Activated T-cell treated with anti-CD3 and anti-CD28 coated beads, Interleukin-2, amount 50 U/mL, for 24 hours (primary cell): ENCODE results near the gene UBE2U.

ENCODE experiments used
- DNase-seq: peaks from one replicate; pipeline ENCODE4 v3.0.0-alpha.2; 2020
- H3K27ac Mint-ChIP-seq: 2 replicates; pipeline ENCODE4 v1.8.0; 2020; ENCODE audit warnings: mild to moderate bottlenecking, mixed read lengths
- H3K27me3 Mint-ChIP-seq: 2 replicates; pipeline ENCODE4 v1.8.0; 2020; ENCODE audit warnings: mixed read lengths
- H3K36me3 Mint-ChIP-seq: 2 replicates; pipeline ENCODE4 v1.8.0; 2020; ENCODE audit warnings: low read depth, mixed read lengths
- H3K4me1 Mint-ChIP-seq: 2 replicates; pipeline ENCODE4 v1.8.0; 2020; ENCODE audit warnings: low read depth, mixed read lengths
- H3K4me3 Mint-ChIP-seq: 2 replicates; pipeline ENCODE4 v1.8.0; 2020; ENCODE audit warnings: mild to moderate bottlenecking, moderate library complexity, mixed read lengths
- H3K9me3 Mint-ChIP-seq: 2 replicates; pipeline ENCODE4 v1.8.0; 2020; ENCODE audit warnings: mixed read lengths

UBE2U gene

DNA sequence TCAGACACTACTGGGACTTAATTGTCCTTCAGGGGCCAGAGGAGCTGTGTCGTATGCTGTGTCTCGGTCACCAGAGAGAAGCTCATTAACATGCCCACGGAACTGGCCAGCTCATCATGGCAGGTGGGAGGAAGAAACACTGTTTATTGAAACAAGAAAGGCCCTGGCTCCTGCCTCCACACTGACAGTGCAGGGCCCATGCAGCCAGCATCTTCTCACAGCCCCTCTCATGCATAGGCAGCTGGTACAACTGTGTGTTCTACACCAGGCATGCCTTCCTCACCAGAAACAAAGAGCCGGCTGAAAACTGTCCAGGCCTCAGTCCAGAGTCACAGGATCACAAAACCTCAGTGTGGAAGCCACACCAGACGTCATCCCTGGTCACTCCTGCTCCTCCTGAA is 106.0 kb downstream of the UBE2U start:
- no peak for DNase-seq
- Mint-ChIP-seq H3K27me3 (no peaks in the 10 kb centered on the region), H3K27ac (no peak overlapping the region), H3K4me3 (no peak overlapping the region), H3K36me3 (no peaks in the 10 kb centered on the region), H3K4me1 (no peaks in the 10 kb centered on the region), H3K9me3 (no peaks in the 10 kb centered on the region)

DNA sequence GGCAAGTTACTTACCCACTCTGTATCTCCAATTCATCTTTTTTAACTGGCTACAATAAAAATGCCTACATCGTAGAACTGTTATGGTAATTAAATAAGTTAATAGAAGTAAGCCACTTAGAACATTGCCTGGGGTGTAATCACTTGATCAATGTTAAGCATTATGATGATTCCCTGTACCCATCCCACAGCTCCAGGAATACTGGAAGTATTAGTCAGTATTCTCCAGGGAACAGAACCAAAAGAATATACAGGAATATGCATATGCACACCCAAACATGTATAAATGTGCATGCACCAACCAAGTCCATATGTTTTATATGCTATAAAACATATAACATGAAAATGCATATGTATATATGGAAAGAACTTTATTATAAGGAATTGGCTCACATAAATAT is 107.3 kb downstream of the UBE2U start:
- no peaks in the 10 kb centered on the region for H3K27me3 Mint-ChIP-seq
- H3K9me3 Mint-ChIP-seq, result no peaks in the 10 kb centered on the region
- H3K27ac Mint-ChIP-seq, result no peak overlapping the region
- H3K4me1 Mint-ChIP-seq, result no peaks in the 10 kb centered on the region
- H3K4me3 Mint-ChIP-seq, result no peak overlapping the region
- no peak for DNase-seq
- no peaks in the 10 kb centered on the region for H3K36me3 Mint-ChIP-seq

DNA sequence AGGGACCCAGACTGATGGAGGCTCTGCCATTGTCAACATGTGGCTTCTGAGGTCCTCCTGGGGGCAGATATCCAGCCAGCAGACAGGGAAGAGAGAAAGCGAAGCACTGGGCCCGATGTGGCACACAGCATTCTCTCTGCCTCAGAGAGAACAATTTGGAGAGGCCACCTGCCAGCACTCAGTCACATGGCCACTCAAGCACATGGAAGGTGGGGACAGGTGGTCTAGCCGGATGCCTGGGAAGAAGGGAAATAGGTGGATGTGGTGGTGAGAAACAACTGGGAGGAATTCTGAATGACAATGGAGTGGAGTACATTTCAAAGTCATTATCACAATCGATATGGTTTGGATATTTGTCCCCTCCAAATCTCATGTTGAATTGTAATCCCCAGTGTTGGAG is 109.0 kb downstream of the UBE2U start:
- H3K36me3 Mint-ChIP-seq, result no peaks in the 10 kb centered on the region
- no peaks in the 10 kb centered on the region for H3K4me1 Mint-ChIP-seq

DNA sequence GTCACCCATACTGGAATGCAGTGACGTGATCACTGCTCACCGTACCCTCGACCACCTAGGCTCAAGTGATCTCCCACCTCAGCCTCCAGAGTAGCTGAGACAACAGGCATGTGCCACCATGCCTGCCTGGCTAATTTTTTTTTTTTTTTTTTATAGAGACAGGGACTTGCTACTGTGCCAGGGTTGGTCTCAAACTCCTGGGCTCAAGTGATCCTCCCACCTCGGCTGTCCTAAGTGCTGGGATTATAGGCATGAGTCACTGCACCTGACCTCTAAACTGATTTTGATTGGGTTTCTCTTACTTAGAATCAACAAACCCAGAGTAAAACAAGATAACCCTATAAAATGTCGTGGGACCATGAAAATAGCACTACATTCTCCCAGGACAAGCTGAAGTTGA is 112.0 kb downstream of the UBE2U start:
- no peaks in the 10 kb centered on the region for H3K4me1 Mint-ChIP-seq
- H3K4me3 Mint-ChIP-seq, result no peak overlapping the region
- H3K9me3 Mint-ChIP-seq, result no peaks in the 10 kb centered on the region
- no peak overlapping the region for H3K27ac Mint-ChIP-seq
- H3K36me3 Mint-ChIP-seq, result no peaks in the 10 kb centered on the region
- H3K27me3 Mint-ChIP-seq, result peaks cover 6% of the 10 kb centered on the region
- no peak for DNase-seq

More for the DNA sequence above, 109.0 kb downstream of the UBE2U start:
- DNase-seq, result no peak
- H3K4me3 Mint-ChIP-seq, result no peak overlapping the region
- peaks cover 2% of the 10 kb centered on the region for H3K27me3 Mint-ChIP-seq
- H3K27ac Mint-ChIP-seq, result no peak overlapping the region
- no peaks in the 10 kb centered on the region for H3K9me3 Mint-ChIP-seq
